WTC11 (cell line): ENCODE data around the gene TIPRL. TPM values are rescaled to one million over a fixed set of nuclear protein-coding genes. Genes with fewer than 3 reads are reported as not detected.

Experiments
- ATAC-seq: fragments of 200-7000 bp; cut with Tn5 transposase; 2 replicates; pipeline ENCODE4 v1.10.0; 2021; ENCODE audit warnings: mild to moderate bottlenecking, moderate library complexity
- CTCF ChIA-PET: fragments of 300-600 bp; sonication (Branson Sonifier 250); formaldehyde crosslinking; loops from one replicate; lab custom pipeline; 2021; ENCODE audit warnings: antibody characterized with exemption; lab: Charles Lee
- POLR2A ChIA-PET: fragments of 350-600 bp; sonication (Branson Sonifier 250); formaldehyde crosslinking; loops from one replicate; lab custom pipeline; 2021; ENCODE audit warnings: antibody characterized with exemption; lab: Charles Lee
- DNase-seq: peaks from one replicate; pipeline ENCODE4 v3.0.0; 2021; ENCODE audit warnings: low spot score
- H3K27ac Mint-ChIP-seq: 2 replicates; pipeline ENCODE4 v1.8.0; 2021; ENCODE audit warnings: mixed read lengths
- H3K27me3 Mint-ChIP-seq: 2 replicates; pipeline ENCODE4 v1.8.0; 2021; ENCODE audit warnings: low read depth, mild to moderate bottlenecking, moderate library complexity, mixed read lengths
- H3K36me3 Mint-ChIP-seq: 2 replicates; pipeline ENCODE4 v1.8.0; 2021; ENCODE audit warnings: mixed read lengths
- H3K4me1 Mint-ChIP-seq: 2 replicates; pipeline ENCODE4 v1.8.0; 2022; ENCODE audit warnings: mixed read lengths
- H3K4me3 Mint-ChIP-seq: 2 replicates; pipeline ENCODE4 v1.8.0; 2021; ENCODE audit warnings: mild to moderate bottlenecking, moderate library complexity, mixed read lengths
- H3K9me3 Mint-ChIP-seq: 2 replicates; pipeline ENCODE4 v1.8.0; 2021; ENCODE audit warnings: mixed read lengths
- ATF2 ChIP-seq: sonication (generic); formaldehyde crosslinking; IDR thresholded peaks from 2 replicates; pipeline ENCODE4 v1.8.1; 2022; ENCODE audit warnings: low read depth, missing genetic modification reagents, borderline replicate concordance
- ATF6 ChIP-seq: sonication (generic); formaldehyde crosslinking; IDR thresholded peaks from 2 replicates; pipeline ENCODE4 v1.8.1; 2023; ENCODE audit warnings: mild to moderate bottlenecking, missing genetic modification reagents
- CREM ChIP-seq: sonication (generic); formaldehyde crosslinking; IDR thresholded peaks from 2 replicates; pipeline ENCODE4 v1.8.1; 2022; ENCODE audit warnings: mild to moderate bottlenecking, missing genetic modification reagents, moderate library complexity
- CTCF ChIP-seq: fragments of 200-600 bp; IDR thresholded peaks from 2 replicates; pipeline ENCODE4 v1.8.0; 2022; ENCODE audit warnings: antibody characterized with exemption
- E2F1 ChIP-seq: sonication (generic); formaldehyde crosslinking; IDR thresholded peaks from 2 replicates; pipeline ENCODE4 v1.8.0; 2022; ENCODE audit warnings: mild to moderate bottlenecking, missing genetic modification reagents
- ESRRA ChIP-seq: sonication (generic); formaldehyde crosslinking; IDR thresholded peaks from 2 replicates; pipeline ENCODE4 v1.8.1; 2022; ENCODE audit warnings: mild to moderate bottlenecking, missing genetic modification reagents, borderline replicate concordance
- IRF1 ChIP-seq: sonication (generic); formaldehyde crosslinking; IDR thresholded peaks from 2 replicates; pipeline ENCODE4 v1.8.0; 2023; ENCODE audit warnings: missing genetic modification reagents
- JAZF1 ChIP-seq: fragments of 250-450 bp; sonication (Bioruptor Pico); IDR thresholded peaks from 2 replicates; pipeline ENCODE4 v1.9.0; 2021; ENCODE audit warnings: moderate library complexity, mild to moderate bottlenecking, inconsistent platforms
- MAX ChIP-seq: sonication (generic); formaldehyde crosslinking; IDR thresholded peaks from 2 replicates; pipeline ENCODE4 v1.8.0; 2022; ENCODE audit warnings: mild to moderate bottlenecking, missing genetic modification reagents
- NFATC4 ChIP-seq: fragments of 250-450 bp; sonication (Bioruptor Pico); IDR thresholded peaks from 2 replicates; pipeline ENCODE4 v1.9.0; 2021; ENCODE audit warnings: mild to moderate bottlenecking
- NFYB ChIP-seq: sonication (generic); formaldehyde crosslinking; conservative IDR thresholded peaks from 2 replicates; pipeline ENCODE4 v1.8.0; 2022; ENCODE audit warnings: low read depth, missing genetic modification reagents
- NR2C2 ChIP-seq: sonication (generic); formaldehyde crosslinking; IDR thresholded peaks from 2 replicates; pipeline ENCODE4 v1.8.0; 2022; ENCODE audit warnings: mild to moderate bottlenecking, missing genetic modification reagents
- SMAD4 ChIP-seq: sonication (generic); formaldehyde crosslinking; IDR thresholded peaks from 2 replicates; pipeline ENCODE4 v1.8.0; 2022; ENCODE audit warnings: mild to moderate bottlenecking, missing genetic modification reagents
- TEAD1 ChIP-seq: sonication (generic); formaldehyde crosslinking; IDR thresholded peaks from 2 replicates; pipeline ENCODE4 v1.8.0; 2022; ENCODE audit warnings: mild to moderate bottlenecking, missing genetic modification reagents
- TP53 ChIP-seq: sonication (generic); formaldehyde crosslinking; IDR thresholded peaks from 2 replicates; pipeline ENCODE4 v1.8.1; 2023; ENCODE audit warnings: mild to moderate bottlenecking, missing genetic modification reagents
- USF2 ChIP-seq: sonication (generic); formaldehyde crosslinking; IDR thresholded peaks from 2 replicates; pipeline ENCODE4 v1.8.1; 2023; ENCODE audit warnings: mild to moderate bottlenecking, missing genetic modification reagents, moderate library complexity
- ZNF138 ChIP-seq: sonication (generic); formaldehyde crosslinking; conservative IDR thresholded peaks from 2 replicates; pipeline ENCODE4 v1.8.1; 2022; ENCODE audit warnings: mild to moderate bottlenecking, moderate library complexity, missing genetic modification reagents
- ZNF232 ChIP-seq: sonication (generic); formaldehyde crosslinking; IDR thresholded peaks from 2 replicates; pipeline ENCODE4 v1.8.0; 2022; ENCODE audit warnings: mild to moderate bottlenecking, missing genetic modification reagents
- ZNF281 ChIP-seq: sonication (generic); formaldehyde crosslinking; IDR thresholded peaks from 2 replicates; pipeline ENCODE4 v1.8.0; 2023; ENCODE audit warnings: mild to moderate bottlenecking, missing genetic modification reagents
- ZNF425 ChIP-seq: fragments of 250-450 bp; sonication (Bioruptor Pico); conservative IDR thresholded peaks from 2 replicates; pipeline ENCODE4 v1.9.0; 2021; ENCODE audit warnings: mild to moderate bottlenecking
- ZNF671 ChIP-seq: fragments of 250-450 bp; sonication (Bioruptor Pico); IDR thresholded peaks from 2 replicates; pipeline ENCODE4 v1.8.0; 2021; ENCODE audit warnings: mild to moderate bottlenecking
- total RNA-seq: library from RNA; stranded (reverse); gene quantifications from 3 replicates; pipeline ENCODE4 v1.2.3, GENCODE V29; 2021

The TIPRL gene
- total RNA-seq, 1 experiment from 2014 or later: 25.3 TPM

GRCh38 chr1:168141871-168142385 is 36.8 kb upstream of the TIPRL start:
- ATAC-seq (no peak), DNase-seq (no peak)
- CTCF ChIA-PET: interaction anchor here (1.1 kb wide), 1 partner anchor 60 kb away, joined by 3 read pairs; no protein-coding TSS in a partner anchor
- Mint-ChIP-seq H3K27ac (no peak overlapping the region), H3K27me3 (peaks cover 23% of the 10 kb centered on the region), H3K4me3 (no peak overlapping the region), H3K4me1 (peaks cover 18% of the 10 kb centered on the region), H3K36me3 (no peaks in the 10 kb centered on the region), H3K9me3 (no peaks in the 10 kb centered on the region)
- TF ChIP-seq MAX (CRISPR knock-in tag) (no peak), IRF1 (CRISPR knock-in tag) (no peak), TP53 (no peak), ZNF671 (CRISPR knock-in tag) (no peak), SMAD4 (CRISPR knock-in tag) (no peak), NFATC4 (CRISPR knock-in tag) (no peak), NFYB (no peak), ATF6 (CRISPR knock-in tag) (no peak), ZNF138 (no peak), ZNF425 (CRISPR knock-in tag) (no peak), CREM (CRISPR knock-in tag) (no peak), ZNF281 (CRISPR knock-in tag) (no peak), E2F1 (no peak), ESRRA (no peak)
- POLR2A ChIA-PET: no interaction called here

- POLR2A ChIA-PET: no interaction called here
- H3K9me3 Mint-ChIP-seq: no peaks in the 10 kb centered on the region
- no peaks in the 10 kb centered on the region for H3K36me3 Mint-ChIP-seq
- CTCF ChIA-PET: interaction anchor here (0.6 to 1.3 kb wide), 7 partner anchors 9 to 243 kb away, joined by 3 to 8 read pairs (median 4); partner anchors contain the start of gene GPR161
- H3K27ac Mint-ChIP-seq: no peak overlapping the region
- H3K4me1 Mint-ChIP-seq: peaks cover 13% of the 10 kb centered on the region
- no peaks in the 10 kb centered on the region for H3K27me3 Mint-ChIP-seq
- ATAC-seq (peak; percentile 100), DNase-seq (peak; percentile 95)
- no peak overlapping the region for H3K4me3 Mint-ChIP-seq
- peak; percentile 100 for TF ChIP-seq CTCF
- no peak for TF ChIP-seq ZNF232 (CRISPR knock-in tag)
- no peak for TF ChIP-seq TEAD1 (CRISPR knock-in tag)
- TF ChIP-seq USF2: no peak
- TF ChIP-seq NR2C2 (CRISPR knock-in tag): no peak
- no peak for TF ChIP-seq ATF2 (CRISPR knock-in tag)
- no peak for TF ChIP-seq JAZF1 (CRISPR knock-in tag)
Observed at GRCh38 chr1:168145184-168146159, 33.3 kb upstream of the TIPRL start.
